ENCODE measurements around the gene LIMS1.
"Not testable (repeated sequence)": the region's sequence is repeated elsewhere in the genome, so short reads cannot be mapped to it uniquely, and the experiment has no call there.

The LIMS1 gene, protein sequence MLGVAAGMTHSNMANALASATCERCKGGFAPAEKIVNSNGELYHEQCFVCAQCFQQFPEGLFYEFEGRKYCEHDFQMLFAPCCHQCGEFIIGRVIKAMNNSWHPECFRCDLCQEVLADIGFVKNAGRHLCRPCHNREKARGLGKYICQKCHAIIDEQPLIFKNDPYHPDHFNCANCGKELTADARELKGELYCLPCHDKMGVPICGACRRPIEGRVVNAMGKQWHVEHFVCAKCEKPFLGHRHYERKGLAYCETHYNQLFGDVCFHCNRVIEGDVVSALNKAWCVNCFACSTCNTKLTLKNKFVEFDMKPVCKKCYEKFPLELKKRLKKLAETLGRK

DNA sequence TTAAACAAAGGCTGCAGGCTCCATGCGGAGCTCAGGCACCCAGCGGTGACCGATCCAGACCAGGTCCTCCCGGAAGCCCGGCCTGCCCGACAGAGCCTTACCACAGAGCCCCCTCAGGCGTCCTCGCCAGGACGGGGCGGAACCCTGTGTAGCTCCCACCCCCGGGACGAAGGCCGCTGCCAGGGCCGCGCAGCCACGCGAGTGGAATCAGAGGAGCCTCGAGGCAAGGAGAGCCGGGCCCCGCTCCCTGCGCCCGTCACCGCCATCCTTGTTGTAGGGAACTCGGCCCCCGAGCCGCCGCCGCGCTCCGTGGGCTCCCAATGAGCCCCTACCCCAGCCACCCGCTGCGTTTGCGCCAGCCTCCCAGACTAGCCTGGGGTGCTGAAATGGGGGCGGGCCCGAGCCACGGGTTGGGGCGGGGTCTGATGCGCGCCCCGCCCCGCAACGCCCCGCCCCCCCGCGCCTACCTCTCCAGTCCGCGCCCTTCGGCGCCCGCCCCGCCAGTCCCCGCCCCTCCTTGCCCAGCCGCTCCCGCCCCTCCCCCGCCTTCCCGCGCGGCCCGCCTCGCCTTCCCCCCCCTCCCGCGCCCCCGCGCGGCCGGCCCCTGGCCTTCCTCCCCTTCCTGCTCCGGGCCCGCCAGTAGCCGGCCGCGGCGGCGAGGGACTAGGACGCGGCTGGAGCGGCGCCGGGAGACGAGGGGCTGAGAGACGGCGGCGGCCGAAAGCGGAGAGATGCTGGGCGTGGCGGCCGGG lies at the start of gene LIMS1:
Gene LIMS1 (plus strand): TSS at position 639 of the 752 bp plus-strand sequence. CDS start 93 bp downstream, at position 732.
- peak; percentile 25 to 95 (median 79) for DNase-seq

DNA sequence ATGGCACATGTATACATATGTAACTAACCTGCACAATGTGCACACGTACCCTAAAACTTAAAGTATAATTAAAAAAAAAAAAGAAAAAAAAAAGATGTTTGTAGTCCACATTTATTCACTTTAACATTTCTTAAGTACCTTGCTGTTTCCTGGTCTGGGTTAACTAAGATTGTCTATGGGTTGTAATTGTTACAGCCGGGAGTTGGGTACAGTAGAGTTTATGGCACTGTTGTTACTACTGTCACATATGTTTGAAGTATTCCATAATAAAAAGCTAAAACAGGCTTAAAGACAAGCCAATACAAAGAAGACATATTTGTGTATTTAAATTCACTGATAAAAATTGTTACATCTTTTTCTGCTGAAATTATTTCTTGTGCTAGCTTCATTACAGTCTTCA lies 49.0 kb upstream of the LIMS1 start:
- DNase-seq = no peak

DNA sequence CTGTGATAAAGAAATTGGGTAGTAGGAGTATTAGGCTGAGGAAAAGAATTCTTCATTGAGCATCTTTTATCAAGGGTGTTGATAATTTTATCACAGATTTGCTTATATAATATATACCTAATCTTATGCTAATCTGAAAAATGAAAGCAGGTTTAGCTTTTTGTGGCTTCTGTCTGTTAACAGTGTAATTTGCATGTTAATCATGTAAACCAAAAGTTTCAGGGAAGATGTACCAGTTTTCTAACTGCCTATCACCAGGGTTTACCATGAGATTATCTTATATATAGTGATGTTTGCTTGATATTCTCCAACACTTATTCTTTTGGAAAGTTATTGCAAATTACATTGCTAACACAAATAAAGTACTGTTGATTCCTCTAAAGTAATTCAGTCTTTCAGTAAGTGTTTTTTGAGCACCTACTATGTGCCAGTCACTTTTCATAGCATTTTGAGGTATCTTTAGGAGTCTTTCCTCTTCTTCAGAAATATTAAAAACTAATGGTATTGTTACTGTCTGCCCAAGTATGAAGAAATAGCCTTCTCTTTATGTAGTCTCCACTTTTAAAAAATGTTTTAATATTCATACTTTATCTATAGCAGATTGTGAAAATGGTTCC lies 43.7 kb upstream of the LIMS1 start:
- no peak for DNase-seq

DNA sequence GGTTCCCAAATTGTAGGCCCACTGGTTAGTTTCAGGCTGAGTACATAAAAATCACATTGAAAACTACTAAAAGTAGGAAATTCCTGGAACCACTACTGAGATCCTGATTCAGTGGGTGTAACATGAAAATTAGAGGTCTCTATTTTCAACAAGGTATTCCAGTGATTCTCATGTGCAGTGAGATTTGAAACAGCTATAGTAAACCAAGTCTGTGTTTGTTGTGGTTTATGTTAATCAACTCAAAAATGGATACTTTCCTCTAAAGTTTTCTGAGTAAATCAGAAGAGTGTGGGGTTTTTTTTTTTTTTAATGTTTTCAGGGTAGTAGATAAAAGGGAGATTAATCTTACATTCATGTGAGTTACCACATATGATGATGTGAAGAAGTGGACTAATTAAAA lies 42.4 kb upstream of the LIMS1 start:
- no peak for DNase-seq

DNA sequence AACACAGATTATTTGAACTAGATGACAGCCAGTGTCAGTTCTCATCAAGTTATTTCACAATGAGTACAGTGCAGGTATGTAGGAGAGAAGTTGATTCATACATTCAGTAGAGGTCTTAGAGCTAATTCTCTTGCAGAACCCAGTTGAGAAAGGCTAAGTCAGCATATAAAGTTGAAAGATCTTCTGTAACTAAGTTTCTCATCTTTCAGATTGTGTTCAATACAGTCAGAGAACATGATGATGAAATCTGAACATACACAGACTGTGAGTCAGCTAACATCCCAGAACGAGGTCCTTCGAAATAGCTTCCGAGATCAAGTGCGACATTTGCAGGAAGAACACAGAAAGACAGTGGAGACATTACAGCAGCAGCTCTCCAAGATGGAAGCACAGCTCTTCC lies 41.9 kb upstream of the LIMS1 start:
- DNase-seq = no peak

DNA sequence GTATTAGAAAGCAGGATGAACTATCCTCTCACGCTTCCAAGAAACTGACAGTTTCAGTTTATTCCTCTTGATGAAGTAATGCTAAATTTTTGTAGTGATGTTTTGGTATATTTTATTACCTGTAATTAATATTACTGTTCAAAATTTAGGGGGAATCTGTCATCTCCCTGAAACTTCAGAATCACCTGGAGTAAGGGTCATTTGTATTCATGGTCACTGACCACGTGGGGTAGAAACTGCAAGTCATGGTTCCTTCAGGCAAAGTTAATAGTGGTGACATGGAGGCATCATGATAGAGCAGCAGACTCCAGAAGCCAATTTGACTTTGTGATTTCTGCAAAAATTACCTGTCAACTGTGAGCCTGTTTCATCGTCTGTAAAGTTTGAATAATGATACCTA lies 38.1 kb upstream of the LIMS1 start:
- DNase-seq = not testable (repeated sequence)

DNA sequence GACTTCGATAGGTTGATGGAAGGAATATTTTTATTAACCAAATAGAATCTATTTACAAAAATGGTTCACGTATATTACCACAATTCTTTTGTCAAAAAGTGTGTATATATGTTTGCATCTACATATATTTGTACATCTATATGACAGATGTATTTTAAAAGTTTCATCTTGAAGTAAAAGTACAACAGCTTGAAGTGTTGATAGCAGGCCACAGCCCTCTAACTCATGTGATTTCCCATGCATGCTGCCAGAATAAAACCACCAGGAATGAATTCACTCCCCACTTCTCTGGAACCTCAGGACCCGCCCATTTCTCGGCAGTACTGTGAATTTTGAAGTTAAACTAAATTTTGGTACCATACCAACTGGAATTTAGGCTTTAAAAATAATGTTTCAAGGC lies 26.6 kb upstream of the LIMS1 start:
- DNase-seq = not testable (repeated sequence)

DNA sequence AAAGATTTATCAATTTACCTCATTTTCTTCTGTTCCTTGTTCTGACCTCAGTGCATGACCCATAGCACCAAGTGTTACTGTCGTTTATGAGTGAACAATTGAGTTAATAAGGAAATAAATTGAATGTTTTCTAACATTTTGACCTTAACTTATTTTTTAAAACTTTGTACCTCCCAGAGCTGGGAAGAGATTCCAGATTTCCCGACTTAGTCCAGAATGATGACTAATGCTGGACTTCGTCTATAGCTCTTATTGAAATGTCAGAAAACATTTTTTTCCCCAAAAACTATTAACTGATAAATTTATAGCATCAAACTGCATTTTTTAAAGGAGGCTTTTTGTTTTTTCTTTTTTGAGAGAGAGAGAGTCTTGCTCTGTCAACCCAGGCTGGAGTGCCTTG lies 21.8 kb upstream of the LIMS1 start:
- not testable (repeated sequence) for DNase-seq

DNA sequence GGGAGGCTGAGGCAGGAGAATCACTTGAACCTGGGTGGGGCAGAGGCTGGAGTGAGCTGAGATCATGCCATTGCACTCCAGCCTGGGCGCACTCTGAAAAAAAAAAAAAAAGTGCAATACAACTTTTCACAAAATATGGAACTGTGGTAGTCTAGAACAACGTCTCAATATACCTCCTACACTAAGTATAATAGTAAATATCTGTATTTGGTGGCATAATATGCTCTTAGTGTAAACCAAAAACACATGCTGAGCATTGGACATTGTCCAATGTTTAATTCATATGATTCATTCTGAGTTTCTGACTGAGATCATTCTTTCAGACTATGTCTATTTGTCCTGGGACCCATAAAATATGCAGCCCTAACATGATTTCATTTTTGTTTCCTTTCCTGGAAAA lies 19.8 kb upstream of the LIMS1 start:
- not testable (repeated sequence) for DNase-seq

DNA sequence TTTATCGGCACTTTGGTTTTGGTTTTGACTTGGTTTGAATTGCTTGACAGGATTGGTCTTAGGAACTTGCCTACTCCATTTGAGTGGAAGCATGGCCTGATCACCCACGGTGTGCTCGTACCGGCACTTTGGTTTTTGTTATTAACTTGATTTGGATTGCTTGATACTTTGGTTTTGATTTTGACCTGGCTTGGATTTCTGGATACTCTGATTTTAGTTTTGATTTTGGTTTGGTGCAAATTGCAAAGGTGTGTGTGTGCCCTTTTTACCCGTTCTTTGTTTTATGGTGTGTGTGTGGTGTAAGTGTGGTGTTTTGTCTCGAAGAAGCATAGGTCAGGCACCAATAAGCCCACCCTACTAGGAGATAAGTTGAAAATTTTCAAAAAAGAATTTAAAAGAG lies 9.6 kb upstream of the LIMS1 start:
- not testable (repeated sequence) for DNase-seq

DNA sequence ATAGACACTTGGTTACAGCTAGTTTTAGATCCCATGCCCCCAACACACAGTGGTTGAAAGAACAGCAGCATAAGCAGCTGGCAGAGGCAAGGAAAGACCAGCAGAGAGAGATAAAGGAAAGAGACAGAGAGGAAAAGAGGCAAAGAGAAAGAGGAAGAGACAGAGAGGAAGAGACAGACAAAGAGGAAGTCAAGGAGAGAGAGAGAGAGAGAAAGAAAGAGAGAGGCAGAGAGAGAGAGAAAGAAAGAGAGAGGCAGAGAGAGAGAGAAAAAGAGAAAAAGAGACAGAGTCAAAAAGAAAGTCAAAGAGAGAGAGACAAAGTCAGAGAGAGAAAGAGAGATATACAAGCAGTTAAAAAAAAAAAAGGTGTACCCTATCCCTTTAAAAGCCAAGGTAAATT lies 9.0 kb upstream of the LIMS1 start:
- DNase-seq = not testable (repeated sequence)

DNA sequence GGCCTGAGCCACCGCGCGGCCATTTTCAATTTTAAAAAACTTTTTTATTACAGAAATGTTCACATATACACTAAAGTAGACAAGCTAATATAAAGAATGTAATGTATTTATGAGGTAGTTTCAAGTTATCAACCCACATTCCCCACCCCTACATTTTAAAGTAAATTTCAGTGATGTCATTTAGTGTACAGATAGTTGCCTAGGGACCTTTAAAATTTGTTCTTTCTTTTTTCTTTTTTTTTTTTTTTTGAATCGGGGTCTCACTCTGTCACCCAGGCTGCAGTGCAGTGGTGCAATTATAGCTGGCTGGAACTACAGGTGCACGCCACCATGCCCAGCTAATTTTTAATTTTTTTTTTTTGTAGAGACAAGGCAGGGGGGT lies 2.6 kb upstream of the LIMS1 start:
- no peak for DNase-seq

DNA sequence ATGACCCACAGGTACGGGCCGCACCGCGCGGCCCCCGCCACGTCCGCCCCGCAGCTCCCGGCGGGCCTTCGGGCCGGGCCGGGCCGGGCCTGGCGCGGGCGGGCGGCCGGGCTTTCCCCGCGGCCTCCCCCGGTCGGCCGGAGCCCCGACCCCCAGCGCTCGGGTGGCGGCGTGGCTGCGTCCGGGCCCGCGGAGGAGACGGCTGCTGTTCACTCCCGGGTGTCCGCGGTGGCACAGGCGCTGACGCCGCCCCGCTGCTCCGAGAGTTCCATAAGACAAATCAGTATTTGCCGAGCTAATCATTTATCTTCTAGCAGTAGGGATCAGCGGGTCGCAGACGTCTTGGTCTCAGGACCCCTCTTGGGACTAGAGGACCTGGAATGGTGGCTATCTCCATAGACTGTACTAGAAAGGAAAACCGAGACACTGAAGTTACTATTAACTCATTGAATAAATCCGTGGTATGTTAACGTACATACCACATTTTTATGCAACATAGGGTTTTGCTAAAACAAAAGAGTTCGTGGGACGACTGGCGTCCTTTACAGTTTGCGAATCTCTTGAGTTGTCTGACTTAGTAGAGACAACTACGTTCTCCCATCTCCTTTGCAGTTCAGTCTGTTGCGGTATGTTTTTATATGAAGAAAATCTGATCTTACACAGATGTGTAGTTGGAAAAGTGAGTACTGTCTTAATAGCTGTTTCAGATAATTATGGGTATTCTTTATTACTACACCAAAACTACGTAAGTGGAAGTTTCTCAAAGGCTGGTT lies 500 bp downstream of the LIMS1 start:
- DNase-seq = peak in 11 of 14 donors; percentile 21 to 75 (median 53)

DNA sequence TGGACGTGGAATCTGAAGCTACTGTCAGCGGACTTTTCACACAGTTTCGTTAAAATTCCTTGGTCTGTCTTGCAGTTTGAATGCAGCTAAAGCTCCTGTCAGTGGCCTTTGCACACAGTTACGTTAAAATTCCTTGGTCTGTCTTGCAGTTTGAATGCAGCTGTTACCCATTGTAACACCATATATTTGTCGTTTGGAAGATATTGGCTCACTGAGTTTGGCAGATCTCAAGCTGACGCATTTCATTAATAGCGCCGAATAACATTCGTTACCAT lies 1.0 kb downstream of the LIMS1 start:
- DNase-seq = no peak

DNA sequence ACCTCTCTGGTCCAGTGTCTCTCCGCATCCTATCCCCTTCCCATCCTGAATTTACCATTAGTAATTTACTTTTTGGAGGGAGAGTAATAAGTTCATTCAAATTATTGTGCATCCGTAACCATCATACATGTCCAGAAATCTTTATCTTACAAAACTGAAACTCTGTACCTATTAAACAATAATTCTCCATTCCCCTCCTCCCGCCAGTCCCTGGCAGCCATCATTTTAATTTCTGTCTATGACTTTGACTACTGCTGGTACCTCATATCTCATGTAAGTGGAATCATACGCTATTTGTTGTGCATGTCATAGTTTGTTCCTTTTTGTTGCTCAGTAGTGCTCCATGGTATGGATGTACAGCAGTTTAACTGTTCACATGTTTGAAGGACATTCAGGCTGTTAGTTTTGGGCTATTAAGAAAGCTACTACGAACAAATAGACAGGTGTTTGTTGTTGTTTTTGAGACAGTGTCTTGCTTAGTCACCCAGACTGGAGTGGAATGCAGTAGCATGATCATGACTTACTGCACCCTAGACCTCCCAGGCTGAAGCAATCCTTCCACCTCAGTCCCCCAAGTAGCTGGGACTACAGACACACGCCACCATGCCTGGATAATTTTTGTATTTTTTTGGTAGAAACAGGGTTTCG lies 2.0 kb downstream of the LIMS1 start:
- DNase-seq = no peak

DNA sequence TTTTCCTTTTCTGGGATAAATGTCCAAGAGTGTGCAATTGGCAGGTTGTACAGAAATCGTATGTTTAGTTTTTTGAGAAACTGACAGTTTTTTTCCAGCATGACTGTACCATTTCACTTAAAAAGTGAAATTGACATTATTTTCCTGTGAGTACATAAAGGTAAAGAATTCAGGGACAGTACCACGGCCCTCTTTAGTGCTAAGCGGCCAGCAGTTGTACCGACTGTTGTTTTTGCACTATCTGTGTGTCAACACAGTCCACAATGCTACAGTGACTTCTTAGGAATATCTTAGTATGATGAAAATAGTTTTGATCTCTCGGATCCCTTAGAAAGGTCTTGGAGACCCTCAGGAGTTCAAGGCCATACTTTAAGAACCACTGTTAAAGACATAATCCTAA lies 2.6 kb downstream of the LIMS1 start:
- no peak for DNase-seq

DNA sequence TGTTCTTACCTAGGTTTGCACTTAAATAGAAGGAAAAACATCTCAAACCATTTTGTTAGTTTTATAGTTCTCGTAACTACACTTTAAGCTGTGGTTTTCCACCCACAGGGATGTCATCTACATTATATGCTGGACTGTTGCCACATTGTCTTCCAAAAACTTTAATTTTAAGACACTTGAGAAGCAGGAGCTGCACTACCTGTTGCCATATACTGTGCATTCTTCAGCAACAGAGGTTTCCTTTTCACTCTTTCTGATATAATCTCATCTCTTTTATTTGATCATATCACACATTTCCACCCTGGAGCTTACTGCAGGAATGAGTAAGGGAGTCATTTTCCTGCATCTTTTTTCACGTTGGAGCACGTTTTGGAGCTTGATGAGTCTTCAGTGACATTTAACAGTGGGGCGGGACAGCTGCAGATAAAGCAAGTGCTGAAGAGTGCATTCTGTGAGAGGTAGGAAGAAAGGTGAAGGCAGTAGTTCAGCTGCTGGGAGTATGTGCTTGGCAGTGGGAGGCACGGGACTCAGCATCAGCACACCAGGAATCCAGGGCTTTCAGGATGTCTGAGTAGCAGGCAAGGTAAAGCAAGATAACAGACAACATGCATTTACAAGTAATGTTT lies 3.8 kb downstream of the LIMS1 start:
- DNase-seq = no peak

DNA sequence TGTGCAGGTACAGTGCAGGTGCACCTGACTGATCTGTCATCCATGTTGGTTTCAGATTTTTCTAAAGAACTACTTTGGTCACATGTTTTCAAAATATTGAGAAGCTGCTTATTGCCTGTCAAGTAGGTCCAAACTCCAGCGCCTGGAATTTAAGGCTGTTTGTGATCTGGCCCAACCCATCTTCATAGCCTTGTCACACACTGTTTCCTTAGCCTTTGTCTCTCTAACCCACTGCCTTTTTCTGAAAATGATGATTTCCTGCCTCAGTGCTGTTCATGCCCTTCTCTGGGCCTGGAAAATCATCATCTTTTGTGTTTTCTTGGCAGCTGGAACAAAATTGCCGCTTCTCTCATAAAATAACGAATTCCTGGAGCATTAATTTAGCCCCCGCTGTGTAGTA lies 7.2 kb downstream of the LIMS1 start:
- no peak for DNase-seq

DNA sequence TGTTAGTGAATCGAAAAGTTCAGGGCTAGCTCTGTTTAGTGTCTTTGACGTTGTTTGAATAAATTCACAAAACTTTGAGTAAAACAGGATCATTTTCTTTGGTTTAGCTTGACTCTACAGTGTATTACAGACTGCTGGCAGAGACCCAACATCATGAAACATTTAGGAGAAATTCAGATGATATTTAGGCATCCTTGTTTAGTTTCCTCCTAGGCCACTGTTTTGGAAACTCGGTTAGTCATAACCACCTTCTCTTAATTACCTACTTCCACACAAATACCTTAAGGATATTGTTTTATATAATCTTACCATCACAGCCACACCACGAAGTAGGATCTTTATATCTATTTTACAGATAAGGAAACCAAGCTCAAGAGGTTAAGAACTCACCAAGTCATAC lies 7.8 kb downstream of the LIMS1 start:
- no peak for DNase-seq

DNA sequence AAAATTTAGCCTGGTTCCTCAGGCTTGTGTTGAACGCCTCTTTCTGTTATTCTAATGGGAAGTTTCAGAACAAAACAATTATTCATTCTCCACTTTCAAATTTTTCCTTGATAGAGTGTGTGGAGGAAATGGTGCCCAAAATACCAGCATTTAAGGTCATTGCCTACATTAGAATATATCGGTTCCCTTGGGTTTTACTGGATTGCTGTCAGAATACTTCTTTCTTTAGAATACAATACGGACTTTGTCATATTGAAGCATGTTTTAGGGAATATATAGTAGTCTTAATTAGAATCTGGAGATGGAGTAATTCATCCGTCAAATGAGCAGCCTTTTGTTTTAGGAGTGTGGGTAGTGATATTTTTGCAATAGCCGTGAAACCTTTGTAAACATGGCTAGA lies 13.3 kb downstream of the LIMS1 start:
- no peak for DNase-seq

DNA sequence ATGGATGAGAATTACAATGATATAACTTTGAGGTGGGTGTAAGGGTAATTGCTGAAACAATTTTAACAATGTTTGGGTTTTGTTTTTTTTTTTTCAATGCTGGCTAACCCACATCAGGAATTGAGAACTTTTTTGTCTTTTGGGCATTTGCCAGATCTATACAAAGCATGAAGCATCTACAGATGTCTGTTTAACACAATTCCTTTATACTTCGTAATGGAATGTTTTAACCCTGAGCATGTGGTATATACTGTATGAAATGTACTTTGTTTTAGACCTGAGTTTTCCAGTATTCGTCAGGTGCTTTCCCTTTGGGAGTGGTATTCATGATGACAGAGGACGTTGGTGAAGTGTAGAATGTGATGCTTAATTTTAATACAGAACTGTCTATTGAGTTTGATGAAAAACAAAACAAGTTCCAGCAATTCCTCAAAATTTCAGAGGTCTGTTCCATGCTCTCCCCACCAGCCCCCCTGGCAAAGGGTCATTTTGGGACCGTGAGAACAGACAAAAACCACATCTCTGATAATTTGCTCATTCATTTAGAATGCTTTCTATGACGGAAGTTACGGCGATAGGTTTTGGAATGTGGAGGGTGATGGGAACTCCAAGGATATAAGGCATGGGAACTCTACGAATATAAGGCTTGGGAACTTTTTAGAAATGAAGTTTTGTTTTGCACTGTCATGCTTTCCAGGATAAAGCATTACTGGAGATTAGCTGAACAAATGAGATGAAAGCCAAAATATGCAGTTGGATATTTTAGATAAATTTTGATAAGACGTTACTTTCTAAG lies 14.1 kb downstream of the LIMS1 start:
- DNase-seq = no peak

All from C1 segment of cervical spinal cord (tissue), 14 donors.